Occipital lobe (tissue), 2 donors: ENCODE measurements around the gene KIFAP3. TPM values are rescaled to one million over a fixed set of nuclear protein-coding genes. Genes with fewer than 3 reads are reported as not detected.
"Not testable (repeated sequence)": the region's sequence is repeated elsewhere in the genome, so short reads cannot be mapped to it uniquely, and the experiment has no call there.

Source experiments
- DNase-seq: peaks from one replicate; lab custom pipeline; 2025; lab: John Stamatoyannopoulos, UW
- total RNA-seq: library from RNA; depleted of rRNA; stranded (reverse); fragments of >200 nt; gene quantifications from one replicate; pipeline ENCODE4 v1.2.3, GENCODE V29; 2014

The KIFAP3 gene
- 271 TPM for total RNA-seq

DNA sequence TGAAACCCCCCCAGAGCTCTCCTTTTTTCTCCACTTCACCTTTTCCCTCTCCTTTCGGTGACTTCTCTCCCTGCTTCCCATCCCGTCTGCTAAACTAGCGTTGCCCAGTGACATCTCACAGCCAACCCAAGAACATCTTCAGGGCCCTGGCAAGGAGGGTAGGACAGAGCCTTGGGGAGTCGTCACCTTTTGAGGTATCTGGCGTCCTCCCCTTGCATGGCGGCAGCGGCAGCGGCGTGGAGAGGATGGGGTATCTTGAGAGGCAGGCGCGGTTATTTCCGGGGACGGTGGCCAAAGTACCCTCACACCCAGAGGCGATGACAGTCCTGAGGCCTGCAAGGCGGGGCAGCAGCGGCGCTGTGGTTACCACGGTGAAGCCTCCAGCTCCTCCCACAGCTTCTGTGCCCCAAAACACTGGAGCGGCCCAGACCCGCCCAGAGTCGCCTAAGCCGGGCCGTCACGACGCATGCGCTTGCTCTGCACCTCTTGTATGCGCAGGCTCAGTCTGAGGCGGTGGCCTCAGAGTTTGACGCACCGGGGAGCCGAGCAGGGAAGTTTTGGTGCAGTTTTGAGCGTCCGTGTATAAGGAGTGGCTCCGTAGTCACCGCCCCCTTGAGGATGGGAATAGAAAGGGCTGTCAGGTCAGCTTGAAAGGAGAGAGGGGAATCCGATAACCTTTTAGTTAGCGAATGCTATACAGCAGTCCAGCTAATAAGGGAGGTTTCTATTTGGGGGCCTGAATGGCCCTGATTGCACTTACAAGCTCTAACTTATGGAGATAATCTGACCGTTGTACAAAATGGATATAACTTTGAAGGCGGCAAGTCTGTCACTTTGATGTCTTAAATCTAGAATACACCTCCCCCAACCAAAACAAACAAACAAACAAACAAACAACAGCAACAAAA, at the start of gene KIFAP3:
Gene KIFAP3 (minus strand): TSS at position 446 of the 908 bp plus-strand sequence. CDS start 228 bp downstream, at position 218.
- peak; percentile 97 for DNase-seq

DNA sequence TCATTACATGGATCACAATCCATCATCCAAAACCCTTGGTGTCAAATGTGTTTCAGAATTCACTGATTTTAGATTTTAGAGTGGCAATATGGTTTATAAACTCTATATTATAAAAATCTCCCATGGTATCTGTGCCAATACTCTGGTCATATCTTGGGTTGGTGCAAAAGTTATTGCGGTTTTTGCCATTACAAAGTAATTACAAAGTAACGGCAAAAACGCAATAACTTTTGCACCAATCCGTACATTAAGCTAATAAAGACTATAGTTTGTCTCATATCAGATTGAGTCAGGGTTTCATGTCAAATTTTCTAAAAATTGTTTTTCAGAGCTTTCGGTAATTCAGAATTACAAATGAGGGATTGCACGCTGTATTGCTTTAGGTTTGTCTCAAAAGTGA, 47.9 kb upstream of the KIFAP3 start:
- DNase-seq, result no peak

DNA sequence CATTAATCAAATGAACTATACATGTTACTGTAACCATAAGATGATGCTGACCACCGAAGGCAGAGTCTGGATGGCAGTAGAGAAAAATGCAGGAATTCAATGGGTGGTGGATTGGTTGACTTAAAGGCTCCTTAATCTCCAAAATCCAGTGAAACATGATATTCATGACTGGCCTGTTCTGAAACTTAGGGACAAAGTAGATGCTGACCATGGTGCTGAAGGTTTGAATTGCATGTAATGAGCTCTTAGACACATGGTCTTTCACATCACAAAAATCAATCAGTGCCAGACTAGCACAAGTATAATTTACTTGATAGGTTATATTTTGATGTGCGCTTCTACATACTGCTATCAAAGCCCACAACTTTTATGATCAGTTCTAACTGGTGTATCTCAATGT, 40.4 kb upstream of the KIFAP3 start:
- DNase-seq, result no peak

DNA sequence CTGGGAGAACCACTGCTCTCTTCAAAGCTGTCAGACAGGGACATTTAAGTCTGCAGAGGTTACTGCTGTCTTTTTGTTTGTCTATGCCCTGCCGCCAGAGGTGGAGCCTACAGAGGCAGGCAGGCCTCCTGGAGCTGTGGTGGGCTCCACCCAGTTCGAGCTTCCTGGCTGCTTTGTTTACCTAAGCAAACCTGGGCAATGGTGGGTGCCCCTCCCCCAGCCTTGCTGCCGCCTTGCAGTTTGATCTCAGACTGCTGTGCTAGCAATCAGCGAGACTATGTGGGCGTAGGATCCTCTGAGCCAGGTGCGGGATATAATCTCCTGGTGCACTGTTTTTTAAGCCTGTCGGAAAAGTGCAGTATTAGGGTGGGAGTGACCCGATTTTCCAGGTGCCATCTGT, 38.6 kb upstream of the KIFAP3 start:
- DNase-seq, result not testable (repeated sequence)

DNA sequence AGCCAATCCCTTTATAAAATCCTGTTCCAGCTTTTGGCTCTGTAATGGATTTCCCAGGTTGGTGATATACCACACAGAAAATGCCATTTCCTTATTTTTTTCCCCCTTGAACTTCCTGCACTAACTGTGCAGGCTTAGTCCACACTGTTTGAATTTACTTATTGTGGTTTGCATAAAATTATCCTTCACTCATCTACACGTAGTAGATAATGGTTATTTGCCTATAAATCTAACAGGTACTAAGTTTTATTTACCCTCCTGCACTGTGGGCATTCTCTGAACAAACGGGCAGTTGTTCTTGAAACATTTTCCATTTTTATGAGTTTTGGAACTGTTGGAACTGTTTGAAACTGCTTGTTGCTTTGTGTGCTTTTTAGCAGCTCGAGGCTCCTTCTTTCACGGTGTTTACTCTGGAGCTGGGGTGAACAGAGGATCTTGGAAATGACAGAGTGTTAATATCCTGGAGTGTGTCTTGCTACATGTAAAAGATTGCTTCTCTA, 23.0 kb upstream of the KIFAP3 start:
- DNase-seq, result no peak

DNA sequence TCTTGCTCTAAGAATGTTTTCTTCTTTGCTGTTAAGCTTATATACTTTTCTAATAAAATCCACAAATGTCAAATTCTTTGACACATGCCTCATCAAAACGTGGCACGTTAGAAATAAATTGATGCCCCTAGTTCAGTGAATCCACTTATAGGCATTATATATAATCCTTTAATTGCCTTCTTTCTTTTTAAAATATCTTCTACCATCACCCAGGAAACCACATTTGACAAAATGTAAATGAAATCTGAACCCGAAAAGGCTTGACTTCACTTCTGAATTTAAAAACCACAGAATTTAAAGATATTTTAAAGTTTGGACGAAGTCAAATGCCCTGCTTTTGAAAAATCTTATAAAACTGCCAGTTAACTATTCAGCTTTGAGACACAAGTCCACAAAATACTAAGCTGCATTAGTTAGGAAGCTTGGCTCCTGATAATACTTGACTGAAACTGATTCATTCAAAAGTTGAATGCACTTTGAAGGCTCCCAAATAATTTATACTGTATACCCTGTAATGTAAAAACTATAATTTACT, 22.4 kb upstream of the KIFAP3 start:
- no peak for DNase-seq

DNA sequence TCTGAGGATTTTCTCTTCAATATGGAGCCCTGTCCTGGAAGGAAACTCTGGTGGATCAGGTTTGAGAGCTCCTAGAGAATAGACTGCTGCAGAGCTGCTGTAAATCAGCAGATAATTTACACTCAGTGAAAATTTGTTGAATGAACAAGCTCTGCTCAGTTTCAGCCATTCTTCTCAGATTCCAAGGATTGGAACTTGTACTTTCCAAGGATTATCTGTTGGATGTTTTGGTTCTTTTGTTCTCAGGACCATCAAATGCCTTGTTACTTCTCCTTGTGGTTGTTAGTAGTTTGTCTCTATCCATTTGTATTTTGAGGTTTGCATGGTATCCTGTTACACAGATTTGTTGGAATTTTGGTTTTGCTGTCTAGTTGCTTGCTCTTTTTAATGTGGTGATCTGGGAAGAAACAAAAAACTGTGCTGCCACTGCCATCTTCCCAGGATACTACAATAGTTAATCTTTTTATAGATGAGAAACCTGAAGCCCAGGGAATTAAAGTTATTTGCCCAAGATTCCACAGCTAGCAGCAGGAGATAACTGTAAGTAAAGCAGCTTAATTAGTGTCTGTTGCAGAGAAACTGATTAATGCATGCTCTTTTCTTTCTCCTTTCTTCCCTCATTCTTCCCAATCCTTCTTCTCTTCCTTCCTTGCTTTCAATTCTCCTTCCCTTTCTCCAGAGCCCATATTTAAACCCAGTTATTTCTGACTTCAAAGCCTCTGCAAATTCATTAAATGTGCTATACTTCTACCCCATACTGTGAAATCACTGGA, 21.7 kb upstream of the KIFAP3 start:
- DNase-seq, result no peak

DNA sequence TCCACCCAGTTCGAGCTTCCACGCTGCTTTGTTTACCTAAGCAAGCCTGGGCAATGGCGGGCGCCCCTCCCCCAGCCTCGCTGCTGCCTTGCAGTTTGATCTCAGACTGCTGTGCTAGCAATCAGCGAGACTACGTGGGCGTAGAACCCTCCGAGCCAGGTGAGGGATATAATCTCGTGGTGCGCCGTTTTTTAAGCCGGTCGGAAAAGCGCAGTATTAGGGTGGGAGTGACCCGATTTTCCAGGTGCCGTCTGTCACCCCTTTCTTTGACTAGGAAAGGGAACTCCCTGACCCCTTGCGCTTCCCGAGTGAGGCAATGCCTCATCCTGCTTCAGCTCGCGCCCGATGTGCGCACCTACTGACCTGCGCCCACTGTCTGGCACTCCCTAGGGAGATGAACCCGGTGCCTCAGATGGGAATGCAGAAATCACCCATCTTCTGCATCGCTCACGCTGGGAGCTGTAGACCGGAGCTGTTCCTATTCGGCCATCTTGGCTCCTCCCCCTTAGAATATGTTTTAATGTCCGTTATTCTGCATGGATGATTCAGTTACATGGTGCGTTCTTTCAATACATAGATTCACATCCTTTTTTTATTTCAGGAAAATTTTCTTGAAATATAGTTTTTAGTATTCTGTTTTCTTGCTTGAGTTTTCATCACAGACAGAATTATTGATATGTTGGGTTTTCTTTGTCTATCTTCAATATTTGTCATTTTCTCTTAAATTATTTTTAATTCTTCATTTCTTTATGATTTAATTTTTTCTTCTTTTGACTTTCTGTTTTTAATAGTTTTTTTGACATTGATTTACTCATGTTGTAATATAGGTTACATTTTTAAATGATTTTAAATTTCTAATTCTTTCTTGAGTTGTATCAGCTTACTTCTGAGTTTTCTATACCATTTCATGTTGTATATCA, 20.5 kb upstream of the KIFAP3 start:
- DNase-seq, result not testable (repeated sequence)

DNA sequence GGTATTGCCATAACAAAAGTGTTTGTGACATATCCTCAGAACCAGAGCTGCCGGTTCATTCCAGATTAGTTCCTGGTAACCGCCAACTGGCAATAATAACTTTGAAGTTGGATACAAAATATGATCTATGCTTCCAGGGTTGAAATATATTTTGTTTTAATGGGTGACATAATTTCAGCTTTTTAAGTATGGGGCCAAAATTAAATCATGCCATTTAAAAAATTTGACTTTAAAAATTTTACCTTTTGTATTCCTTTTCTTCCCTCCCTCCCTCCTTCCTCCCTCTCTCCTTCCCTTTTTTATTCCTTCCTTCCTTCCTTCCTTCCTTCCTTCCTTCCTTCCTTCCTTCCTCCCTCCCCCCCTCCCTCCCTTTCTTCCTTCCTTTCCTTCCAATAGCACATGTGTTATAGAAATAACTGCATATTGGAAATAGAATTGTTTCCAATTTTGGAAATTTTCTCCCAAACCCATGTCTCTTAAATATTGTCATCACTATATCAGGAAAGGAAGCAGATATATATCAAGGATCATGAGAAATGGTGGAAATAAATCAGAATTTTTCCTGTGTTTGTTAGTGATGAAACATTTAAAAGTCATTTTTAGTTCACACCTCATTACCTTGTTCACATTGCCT, 12.0 kb upstream of the KIFAP3 start:
- no peak for DNase-seq

DNA sequence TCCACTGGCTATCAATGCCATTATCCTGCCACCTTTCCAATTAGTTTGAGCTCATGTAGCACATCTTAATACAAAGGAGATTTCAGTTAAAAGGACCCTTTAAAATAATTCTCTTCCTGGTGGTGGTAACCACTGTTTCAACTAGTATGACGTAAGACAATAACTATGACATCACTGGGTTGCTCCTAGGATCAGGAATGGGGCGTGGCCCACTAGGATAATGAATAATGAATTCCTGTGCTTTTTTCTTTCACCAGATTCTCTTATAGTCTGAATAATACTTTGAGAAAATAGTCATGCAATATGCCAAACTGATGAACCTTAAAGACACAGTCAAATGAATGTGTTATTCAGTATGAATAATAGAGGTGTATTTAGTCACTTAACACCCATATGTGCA, 10.6 kb upstream of the KIFAP3 start:
- no peak for DNase-seq

DNA sequence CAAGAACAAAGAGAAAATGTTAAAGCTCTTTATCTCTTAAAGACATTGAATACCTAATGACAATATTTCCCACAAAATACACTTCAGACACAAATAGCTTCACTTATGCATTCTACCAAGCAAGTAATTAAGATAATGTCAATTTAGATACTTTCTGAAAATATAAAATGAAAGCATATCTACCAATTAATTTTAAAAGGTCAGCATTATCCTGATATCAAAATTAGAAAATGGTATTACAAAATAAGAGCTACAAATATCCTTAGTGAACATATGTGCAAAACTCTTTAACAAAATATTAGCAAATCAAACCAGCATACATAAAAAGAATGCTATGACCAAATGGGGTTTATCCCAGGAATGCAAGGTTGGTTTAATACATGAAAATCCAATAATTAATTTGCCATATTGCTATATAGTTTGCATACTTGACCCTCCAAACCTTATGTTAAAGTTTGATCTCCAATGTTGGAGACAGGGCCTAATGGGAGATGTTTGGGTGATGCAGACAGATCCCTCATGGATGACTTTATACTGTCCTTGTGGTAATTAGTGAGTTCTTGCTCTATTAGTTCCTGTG, 4.2 kb upstream of the KIFAP3 start:
- no peak for DNase-seq

DNA sequence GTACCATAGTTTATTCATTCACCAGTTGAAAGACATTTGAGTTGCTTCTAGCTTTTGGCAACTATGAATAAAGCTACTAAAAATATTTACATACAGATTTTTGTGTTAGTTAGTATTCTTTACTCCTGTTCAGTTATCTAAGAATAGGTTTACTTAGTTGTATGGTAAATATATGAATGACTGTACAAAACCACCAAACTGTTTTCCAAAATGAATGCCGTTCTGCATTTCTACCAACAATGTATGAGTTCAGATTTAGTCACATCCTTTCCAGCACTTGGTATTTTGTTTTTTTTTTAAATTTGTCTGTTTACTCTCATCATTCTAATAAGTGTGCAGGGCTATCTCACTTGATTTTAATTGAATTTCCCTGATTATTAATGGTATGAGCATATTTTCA, 3.4 kb upstream of the KIFAP3 start:
- DNase-seq, result no peak

DNA sequence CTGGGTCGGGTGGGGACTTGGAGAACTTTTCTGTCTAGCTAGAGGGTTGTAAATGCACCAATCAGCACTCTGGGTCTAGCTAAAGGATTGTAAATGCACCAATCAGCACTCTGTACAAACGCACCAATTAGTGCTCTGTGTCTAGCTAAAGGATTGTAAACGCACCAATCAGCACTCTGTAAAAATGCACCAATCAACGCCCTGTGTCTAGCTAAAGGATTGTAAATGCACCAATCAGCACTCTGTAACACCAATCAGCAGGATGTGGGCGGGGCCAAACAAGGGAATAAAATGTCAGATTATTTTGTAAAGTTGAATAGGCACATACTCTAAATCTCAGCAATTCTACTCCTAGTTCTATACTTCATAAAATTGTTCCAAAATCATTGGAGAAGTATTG, 2.5 kb upstream of the KIFAP3 start:
- DNase-seq, result not testable (repeated sequence)

DNA sequence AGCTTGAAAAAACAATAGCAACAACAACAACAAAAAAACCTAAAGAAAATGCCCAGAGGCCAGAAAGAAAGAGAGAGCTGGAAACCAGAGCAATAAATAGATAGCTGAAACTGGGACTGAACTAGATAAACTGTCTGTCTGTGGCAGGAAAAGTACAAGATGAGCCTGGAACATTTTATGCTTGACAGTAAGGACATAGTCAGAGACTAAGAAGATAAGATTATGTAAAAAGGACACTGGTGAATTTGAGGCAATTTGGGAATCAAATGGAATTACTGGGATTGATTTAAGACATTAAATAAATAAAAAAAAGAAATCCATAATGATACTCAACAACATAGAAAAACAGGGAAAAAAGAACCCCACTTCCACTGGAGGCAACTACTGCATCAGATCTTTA, 1.7 kb upstream of the KIFAP3 start:
- no peak for DNase-seq

DNA sequence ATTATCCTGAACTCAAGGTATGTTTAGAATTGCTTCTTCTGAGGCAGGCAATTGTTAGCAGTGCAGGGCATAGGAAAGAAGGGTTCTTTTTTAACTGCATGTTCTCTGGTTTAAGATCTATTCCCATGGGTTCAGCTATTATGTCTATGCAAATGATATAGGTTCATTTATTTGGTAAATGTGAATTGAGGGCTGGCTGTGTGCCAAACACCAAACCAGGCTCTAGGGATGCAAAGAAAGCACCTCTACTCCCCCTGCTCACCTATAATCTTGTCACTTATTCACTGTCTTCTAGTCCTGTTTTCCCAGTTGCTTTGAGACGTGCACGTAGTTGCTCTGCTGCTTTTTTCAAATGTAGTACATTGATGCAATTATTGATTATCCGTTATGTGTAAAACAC, 691 bp upstream of the KIFAP3 start:
- DNase-seq, result no peak

DNA sequence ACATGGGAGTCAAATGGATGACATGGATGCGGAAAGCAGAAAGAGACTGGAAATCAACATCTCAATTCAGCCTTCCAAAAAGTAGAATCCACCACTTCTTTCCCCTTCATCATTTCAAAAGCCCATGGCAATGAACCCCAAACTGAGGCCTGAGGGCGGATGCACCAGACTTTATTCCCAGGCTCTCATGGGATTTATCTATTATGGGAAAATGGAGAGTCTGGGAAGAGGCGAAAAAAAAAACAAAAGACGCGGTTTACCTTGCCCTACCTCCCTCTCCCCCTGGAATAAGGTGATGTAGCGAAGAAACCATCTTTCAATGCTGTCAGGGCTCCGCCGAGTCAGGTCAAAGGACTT, 624 bp downstream of the KIFAP3 start:
- no peak for DNase-seq

DNA sequence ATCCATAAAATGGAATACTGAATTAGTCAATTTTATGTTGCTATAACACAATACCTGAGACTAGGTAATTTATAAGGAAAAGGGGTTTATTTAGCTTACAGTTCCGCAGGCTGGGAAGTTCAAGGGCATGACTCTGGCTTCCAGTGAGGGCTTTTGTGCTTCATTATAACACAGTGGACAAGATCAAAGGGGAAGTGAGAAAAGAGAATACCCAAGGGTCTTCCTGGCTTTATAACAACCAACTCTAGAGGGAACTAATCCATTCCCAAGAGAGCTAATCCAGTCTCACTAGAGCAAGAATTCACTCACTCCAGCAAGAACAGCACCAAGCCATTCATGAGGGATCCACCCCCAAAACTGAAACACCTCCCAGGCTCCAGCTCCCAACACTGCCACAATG, 3.1 kb downstream of the KIFAP3 start:
- DNase-seq, result no peak

DNA sequence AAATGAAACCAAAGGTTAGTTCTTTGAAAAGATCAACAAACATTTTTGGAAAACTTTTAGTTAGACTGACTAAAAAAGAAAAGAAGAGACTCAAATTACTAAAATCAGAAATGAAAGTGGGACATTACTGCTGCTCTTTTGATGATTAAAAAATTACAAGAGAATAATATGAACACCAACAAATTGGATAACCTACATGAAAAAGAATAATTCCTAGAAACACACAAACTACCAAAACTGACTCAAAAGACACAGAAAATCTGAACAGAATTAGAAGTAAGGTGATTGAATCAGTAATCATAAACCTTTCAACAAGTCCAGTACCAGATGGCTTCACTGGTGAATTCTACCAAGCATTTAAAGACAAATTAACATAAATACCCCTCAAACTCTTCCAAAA, 5.6 kb downstream of the KIFAP3 start:
- no peak for DNase-seq

DNA sequence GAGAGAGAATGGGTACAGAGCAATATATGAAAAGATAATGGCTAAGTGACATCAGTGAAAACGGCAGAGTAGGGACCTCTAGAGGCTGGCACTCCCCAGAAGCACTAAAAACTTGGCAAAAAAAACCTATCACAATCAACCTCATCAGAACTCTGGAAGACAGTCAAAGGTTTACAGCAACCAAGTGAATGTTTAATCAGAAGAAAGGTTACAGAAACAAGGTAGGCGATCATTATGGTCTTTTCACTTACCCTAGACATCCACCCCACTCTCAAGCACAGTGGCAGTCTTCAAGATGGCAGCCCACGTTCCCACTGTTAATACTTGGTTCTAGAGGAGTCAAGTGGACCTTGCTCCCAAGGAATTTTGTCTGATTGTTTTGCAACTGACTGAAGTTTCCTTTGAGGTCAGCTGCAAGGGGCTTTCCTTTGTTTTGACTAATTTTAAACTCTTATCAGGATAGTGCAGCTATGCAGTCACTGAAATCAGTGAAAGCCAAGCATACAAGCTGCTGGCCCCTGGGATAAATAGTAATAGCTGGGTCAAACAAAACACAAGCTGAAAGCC, 7.2 kb downstream of the KIFAP3 start:
- DNase-seq, result no peak

DNA sequence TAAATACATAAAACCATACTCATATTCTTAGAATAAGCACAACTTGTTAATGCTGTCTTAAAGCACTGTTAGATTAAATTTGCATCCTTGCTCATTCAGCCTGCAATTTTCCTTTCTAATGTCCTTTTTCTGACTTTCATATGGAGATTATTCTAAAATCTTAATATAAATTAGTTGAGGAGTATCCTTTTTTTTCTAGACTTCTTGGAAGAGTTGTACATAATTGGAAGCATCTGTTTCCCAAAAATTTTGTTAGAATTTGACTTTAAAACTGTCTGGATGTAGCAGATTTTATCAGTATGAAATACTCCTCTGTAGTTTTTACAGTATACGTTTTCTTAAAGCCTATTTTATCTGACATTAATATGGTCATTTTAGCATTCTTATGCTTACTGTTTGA, 9.7 kb downstream of the KIFAP3 start:
- no peak for DNase-seq
